ENCODE measurements around the gene STUB1.

GRCh38 chr16:642189-643049, 37.8 kb upstream of the STUB1 start:
- TF ChIP-seq CTCF (IDR thresholded peaks at IDR 0.05) = no peak
- TF ChIP-seq POLR2A (IDR thresholded peaks at IDR 0.05) = peak; percentile 6

Measured in right lobe of liver (tissue), 4 donors.